HL-60 (cell line): ENCODE results near the gene LRRC1.

Source experiments
- DNase-seq, 2 experiments: peaks; one replicate each; pipeline ENCODE4 v3.0.0-alpha.2; 2010 to 2020; ENCODE audit warnings: low read depth in 1 of 2, low spot score in 1 of 2
- H3K27ac ChIP-seq: fragments of 250-450 bp; sonication (Bioruptor Pico); replicated peaks from 2 replicates; pipeline ENCODE4 v1.5.1; 2020; ENCODE audit warnings: mild to moderate bottlenecking, moderate library complexity
- H3K27me3 ChIP-seq: fragments of 250-450 bp; sonication (Bioruptor Pico); 2 replicates; pipeline ENCODE4 v1.5.1; 2021; ENCODE audit warnings: mild to moderate bottlenecking, moderate library complexity; ENCODE audit not compliant: insufficient read depth, poor library complexity, severe bottlenecking
- H3K4me3 ChIP-seq: replicated peaks from 2 replicates; pipeline ENCODE4 v1.5.1; 2011; ENCODE audit warnings: mild to moderate bottlenecking, control low read depth, low read length; ENCODE audit not compliant: insufficient read depth
- GABPA ChIP-seq: IDR thresholded peaks from 2 replicates; pipeline ENCODE4 v1.6.1; 2012; ENCODE audit warnings: low read depth
- POLR2AphosphoS5 ChIP-seq: IDR thresholded peaks from 2 replicates; pipeline ENCODE4 v1.6.1; 2012; ENCODE audit warnings: low read depth
- REST ChIP-seq: IDR thresholded peaks from 2 replicates; pipeline ENCODE4 v1.6.1; 2012; ENCODE audit warnings: low read depth; ENCODE audit not compliant: insufficient replicate concordance
- SPI1 ChIP-seq: IDR thresholded peaks from 2 replicates; pipeline ENCODE4 v1.6.1; 2012; ENCODE audit warnings: low read depth, mild to moderate bottlenecking, borderline replicate concordance
- TF ChIP-seq, protein P1 (sequence below): IDR thresholded peaks from one replicate; pipeline ENCODE4 v1.5.1; 2011; ENCODE audit warnings: low read length, control low read depth, inconsistent platforms; ENCODE audit not compliant: insufficient read depth

LRRC1 gene

DNA sequence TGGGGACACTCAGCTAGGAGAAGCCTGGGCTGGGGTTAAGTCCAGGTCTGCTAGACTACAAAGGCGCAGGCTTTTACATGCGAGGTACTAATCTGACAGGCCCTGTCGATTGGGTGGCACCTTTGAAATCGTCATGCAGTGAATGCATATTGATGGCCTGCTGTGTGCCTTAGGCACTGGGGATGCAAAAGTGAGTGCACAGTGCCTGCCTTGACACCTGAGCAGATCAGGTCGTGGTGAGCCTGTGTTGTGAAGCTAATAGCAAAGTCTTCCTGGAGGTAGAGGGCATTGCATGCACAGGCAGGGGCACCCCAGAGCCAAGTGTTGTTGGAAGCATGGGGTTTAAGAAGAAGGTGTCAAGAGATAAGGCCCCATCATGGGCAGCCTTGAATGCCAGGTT lies 16.9 kb downstream of the LRRC1 start:
- TF ChIP-seq POLR2AphosphoS5, result no peak
- TF ChIP-seq GABPA, result no peak
- TF ChIP-seq SPI1, result no peak
- no peak for TF ChIP-seq REST
- TF ChIP-seq, protein P1, sequence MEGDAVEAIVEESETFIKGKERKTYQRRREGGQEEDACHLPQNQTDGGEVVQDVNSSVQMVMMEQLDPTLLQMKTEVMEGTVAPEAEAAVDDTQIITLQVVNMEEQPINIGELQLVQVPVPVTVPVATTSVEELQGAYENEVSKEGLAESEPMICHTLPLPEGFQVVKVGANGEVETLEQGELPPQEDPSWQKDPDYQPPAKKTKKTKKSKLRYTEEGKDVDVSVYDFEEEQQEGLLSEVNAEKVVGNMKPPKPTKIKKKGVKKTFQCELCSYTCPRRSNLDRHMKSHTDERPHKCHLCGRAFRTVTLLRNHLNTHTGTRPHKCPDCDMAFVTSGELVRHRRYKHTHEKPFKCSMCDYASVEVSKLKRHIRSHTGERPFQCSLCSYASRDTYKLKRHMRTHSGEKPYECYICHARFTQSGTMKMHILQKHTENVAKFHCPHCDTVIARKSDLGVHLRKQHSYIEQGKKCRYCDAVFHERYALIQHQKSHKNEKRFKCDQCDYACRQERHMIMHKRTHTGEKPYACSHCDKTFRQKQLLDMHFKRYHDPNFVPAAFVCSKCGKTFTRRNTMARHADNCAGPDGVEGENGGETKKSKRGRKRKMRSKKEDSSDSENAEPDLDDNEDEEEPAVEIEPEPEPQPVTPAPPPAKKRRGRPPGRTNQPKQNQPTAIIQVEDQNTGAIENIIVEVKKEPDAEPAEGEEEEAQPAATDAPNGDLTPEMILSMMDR, result no peak
- no peak for DNase-seq
- Histone ChIP-seq H3K27ac (no peak overlapping the region), H3K27me3 (no peaks in the 10 kb centered on the region), H3K4me3 (no peak overlapping the region)

DNA sequence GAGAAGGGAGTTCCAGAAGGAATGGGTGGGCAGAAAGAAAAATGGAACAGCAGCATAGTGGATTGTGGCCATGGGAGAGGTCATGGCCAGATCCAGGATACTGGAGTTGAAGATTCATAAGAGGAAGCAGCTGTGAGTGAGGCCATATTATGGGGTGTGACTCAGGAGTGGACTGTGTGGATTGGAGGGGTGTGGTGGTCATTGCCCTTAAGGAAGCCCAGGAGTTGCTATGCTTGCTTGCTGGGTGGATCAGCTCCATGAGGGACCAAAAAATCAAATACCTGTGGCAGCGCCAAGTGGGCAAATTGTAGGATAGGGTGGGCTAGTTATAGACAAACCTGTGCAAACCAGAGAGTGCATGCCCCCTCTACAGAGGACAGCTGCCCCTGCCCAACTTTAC lies 18.3 kb downstream of the LRRC1 start:
- DNase-seq, result no peak
- no peak overlapping the region for H3K4me3 ChIP-seq
- no peak for TF ChIP-seq REST
- no peak for TF ChIP-seq SPI1
- TF ChIP-seq, protein P1, result no peak
- no peak for TF ChIP-seq GABPA

DNA sequence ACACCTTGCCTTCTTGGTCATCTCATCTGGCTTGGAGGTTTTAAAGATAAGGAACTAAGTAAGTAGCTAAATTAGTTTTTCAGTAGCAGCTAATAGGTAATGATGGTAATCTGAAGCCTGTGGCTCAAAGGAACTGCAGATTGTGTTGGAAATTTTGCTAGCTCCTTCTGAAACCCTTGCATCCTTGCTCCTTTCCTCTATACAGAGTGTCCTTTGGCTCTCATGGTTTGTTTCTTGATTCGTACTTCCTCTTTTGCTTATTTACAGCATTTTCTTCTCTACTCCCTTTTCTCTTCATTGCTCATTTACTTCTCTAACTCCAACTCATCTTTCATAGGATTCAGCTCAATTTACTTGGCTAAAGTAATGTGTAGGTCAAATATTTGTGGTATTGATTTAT lies 19.0 kb downstream of the LRRC1 start:
- no peak overlapping the region for H3K27ac ChIP-seq
- TF ChIP-seq REST, result no peak
- no peak for TF ChIP-seq POLR2AphosphoS5
- TF ChIP-seq, protein P1, result no peak
- peak; percentile 31; the same call in 1 of the 2 replicates for TF ChIP-seq SPI1
- no peak for DNase-seq
- no peak overlapping the region for H3K4me3 ChIP-seq
- H3K27me3 ChIP-seq, result no peaks in the 10 kb centered on the region

More for the DNA sequence above, 18.3 kb downstream of the LRRC1 start:
- H3K27ac ChIP-seq, result no peak overlapping the region
- H3K27me3 ChIP-seq, result no peaks in the 10 kb centered on the region
